Measurements from ENCODE around the gene CA4.
"Not testable (repeated sequence)": the region's sequence is repeated elsewhere in the genome, so short reads cannot be mapped to it uniquely, and the experiment has no call there.

Gene CA4

DNA sequence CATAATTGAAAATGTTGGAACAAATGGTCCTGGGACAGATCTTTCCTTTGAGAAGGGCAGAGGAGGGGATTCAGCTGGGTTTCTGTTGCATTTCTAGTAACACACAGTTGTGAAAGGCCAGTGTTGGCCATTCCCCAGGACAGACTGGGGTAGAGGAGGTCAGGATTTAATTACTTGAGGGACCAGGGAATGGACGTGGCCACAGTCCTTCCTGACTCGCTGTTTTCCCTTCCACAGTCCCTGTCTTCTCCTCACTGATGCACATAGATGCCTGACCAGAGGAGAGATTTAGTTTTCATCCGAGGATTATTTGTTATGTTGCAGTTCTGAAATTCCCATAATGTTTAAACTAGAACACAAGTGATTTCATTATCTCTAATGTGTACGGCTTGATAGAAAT, 45.8 kb upstream of the CA4 start:
- WGBS, 2 donors (ENCODE audit: extremely low coverage in 2 of 2, insufficient read length in 2 of 2, insufficient replicate concordance in 1 of 2), result no CpG with 5 or more reads among the region's 4 CpGs

DNA sequence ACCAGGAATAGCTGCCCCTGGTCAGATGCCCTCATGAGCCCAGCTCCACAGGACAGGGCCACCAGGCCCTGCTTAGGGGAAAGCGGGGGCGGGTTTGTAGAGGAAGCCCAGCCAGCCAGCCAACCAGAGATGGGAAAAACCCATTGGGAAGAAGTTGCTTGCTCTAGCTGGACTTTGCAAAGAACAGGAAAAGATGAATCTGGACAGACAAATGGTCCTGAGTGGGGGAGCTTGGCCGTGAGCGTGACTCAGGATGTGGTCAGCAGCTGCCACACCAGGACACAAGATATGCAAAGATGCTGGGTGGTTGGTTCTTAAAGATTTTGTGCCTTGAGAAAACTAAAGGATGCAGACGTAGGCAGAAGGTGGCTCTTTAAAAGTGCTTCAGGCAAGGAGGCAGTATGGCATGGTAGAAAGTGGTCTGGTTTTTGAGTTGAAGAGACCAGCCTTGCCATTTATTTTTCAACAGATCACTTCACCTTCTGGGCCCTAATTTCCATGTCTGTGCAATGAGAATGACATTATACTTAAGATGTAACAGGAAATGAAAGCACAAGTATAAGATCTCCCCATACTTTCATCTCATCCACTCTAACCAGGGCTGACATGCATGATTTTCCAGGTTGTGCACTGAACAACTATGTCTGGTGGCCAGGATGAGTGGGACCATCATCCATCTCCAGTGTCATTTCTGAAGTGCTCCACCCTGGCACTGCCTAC, 43.3 kb upstream of the CA4 start:
- no peak for DNase-seq (ENCODE audit: low spot score)
- no peak overlapping the region for H2BK12ac ChIP-seq (ENCODE audit: low read length)
- H2BK5ac ChIP-seq (ENCODE audit: low read length), result no peak overlapping the region

More for the DNA sequence above, 45.8 kb upstream of the CA4 start:
- no peak overlapping the region for H3K4me3 ChIP-seq (ENCODE audit: low read length in 2 of 2)
- no peak overlapping the region for H4K8ac ChIP-seq (ENCODE audit: low read depth, low read length)
- H2AFZ ChIP-seq (ENCODE audit: low read length), result no peak overlapping the region
- DNase-seq (ENCODE audit: low spot score), result no peak
- H2BK12ac ChIP-seq (ENCODE audit: low read length), result no peak overlapping the region
- no peak overlapping the region for H3K23ac ChIP-seq (ENCODE audit: low read depth, low read length, poor library complexity)
- H3K4me1 ChIP-seq (ENCODE audit: control insufficient read depth in 2 of 2, insufficient read depth in 1 of 2, low read depth in 1 of 2, low read length in 2 of 2), result no peaks in the 10 kb centered on the region
- H3K36me3 ChIP-seq (replicated peaks in 1 of 2; ENCODE audit: control insufficient read depth in 2 of 2, insufficient read depth in 2 of 2, low read length in 2 of 2), result no peaks in the 10 kb centered on the region
- H3K14ac ChIP-seq (ENCODE audit: low read length), result no peak overlapping the region
- H3K79me1 ChIP-seq (ENCODE audit: low read depth, low read length), result no peaks in the 10 kb centered on the region
- H3K4ac ChIP-seq (ENCODE audit: low read length), result no peak overlapping the region
- no peak overlapping the region for H2BK5ac ChIP-seq (ENCODE audit: low read length)
- H4K91ac ChIP-seq (ENCODE audit: low read depth, low read length, poor library complexity), result no peak overlapping the region
- no peaks in the 10 kb centered on the region for H3K9me3 ChIP-seq (replicated peaks in 1 of 2; ENCODE audit: control insufficient read depth in 2 of 2, insufficient read depth in 1 of 2, low read depth in 1 of 2, low read length in 2 of 2)
- no peak overlapping the region for H2BK15ac ChIP-seq (ENCODE audit: low read length)
- H3K4me2 ChIP-seq (ENCODE audit: insufficient read depth, low read length, poor library complexity, severe bottlenecking), result no peak overlapping the region
- no peaks in the 10 kb centered on the region for H3K27me3 ChIP-seq (ENCODE audit: control insufficient read depth in 3 of 3, insufficient read depth in 3 of 3, low read depth in 1 of 3, low read length in 3 of 3)
- H3K18ac ChIP-seq (ENCODE audit: low read length), result no peak overlapping the region
- H2BK120ac ChIP-seq (ENCODE audit: low read depth, low read length), result no peak overlapping the region
- H2AK5ac ChIP-seq (ENCODE audit: low read depth, low read length), result no peak overlapping the region
- H3K27ac ChIP-seq (replicated peaks; ENCODE audit: low read length), result no peak overlapping the region
- no peak overlapping the region for H3K9ac ChIP-seq (ENCODE audit: low read depth, low read length, poor library complexity)

GRCh38 chr17:60107526-60108257, 42.1 kb upstream of the CA4 start:
- no peak overlapping the region for H2AK5ac ChIP-seq (ENCODE audit: low read depth, low read length)
- H3K18ac ChIP-seq (ENCODE audit: low read length), result no peak overlapping the region
- no peak overlapping the region for H4K91ac ChIP-seq (ENCODE audit: low read depth, low read length, poor library complexity)
- no peaks in the 10 kb centered on the region for H3K36me3 ChIP-seq (replicated peaks in 1 of 2; ENCODE audit: control insufficient read depth in 2 of 2, insufficient read depth in 2 of 2, low read length in 2 of 2)
- no peak overlapping the region for H3K9ac ChIP-seq (ENCODE audit: low read depth, low read length, poor library complexity)
- no peak overlapping the region for H3K4ac ChIP-seq (ENCODE audit: low read length)
- H3K14ac ChIP-seq (ENCODE audit: low read length), result no peak overlapping the region
- H3K79me1 ChIP-seq (ENCODE audit: low read depth, low read length), result no peaks in the 10 kb centered on the region
- H2BK5ac ChIP-seq (ENCODE audit: low read length), result no peak overlapping the region
- WGBS, 2 donors (ENCODE audit: extremely low coverage in 2 of 2, insufficient read length in 2 of 2, insufficient replicate concordance in 1 of 2), result no CpG with 5 or more reads among the region's 10 CpGs
- no peaks in the 10 kb centered on the region for H3K9me3 ChIP-seq (replicated peaks in 1 of 2; ENCODE audit: control insufficient read depth in 2 of 2, insufficient read depth in 1 of 2, low read depth in 1 of 2, low read length in 2 of 2)
- H3K27ac ChIP-seq (replicated peaks; ENCODE audit: low read length), result no peak overlapping the region
- H2BK12ac ChIP-seq (ENCODE audit: low read length), result no peak overlapping the region
- no peak overlapping the region for H2AFZ ChIP-seq (ENCODE audit: low read length)
- DNase-seq (ENCODE audit: low spot score), result no peak
- H3K23ac ChIP-seq (ENCODE audit: low read depth, low read length, poor library complexity), result no peak overlapping the region
- H3K4me3 ChIP-seq (ENCODE audit: low read length in 2 of 2), result no peak overlapping the region
- H3K27me3 ChIP-seq (ENCODE audit: control insufficient read depth in 3 of 3, insufficient read depth in 3 of 3, low read depth in 1 of 3, low read length in 3 of 3), result peaks cover 0 to 3% (median 0%) of the 10 kb centered on the region in 3 experiments
- H2BK15ac ChIP-seq (ENCODE audit: low read length), result no peak overlapping the region
- H3K4me1 ChIP-seq (ENCODE audit: control insufficient read depth in 2 of 2, insufficient read depth in 1 of 2, low read depth in 1 of 2, low read length in 2 of 2), result no peaks in the 10 kb centered on the region
- no peak overlapping the region for H2BK120ac ChIP-seq (ENCODE audit: low read depth, low read length)
- H3K4me2 ChIP-seq (ENCODE audit: insufficient read depth, low read length, poor library complexity, severe bottlenecking), result no peak overlapping the region
- H4K8ac ChIP-seq (ENCODE audit: low read depth, low read length), result no peak overlapping the region

More for the DNA sequence above, 43.3 kb upstream of the CA4 start:
- Histone ChIP-seq H2BK120ac (ENCODE audit: low read depth, low read length) (no peak overlapping the region), H2AK5ac (ENCODE audit: low read depth, low read length) (no peak overlapping the region), H4K91ac (ENCODE audit: low read depth, low read length, poor library complexity) (no peak overlapping the region), H3K27me3 (ENCODE audit: control insufficient read depth in 3 of 3, insufficient read depth in 3 of 3, low read depth in 1 of 3, low read length in 3 of 3) (peaks cover 0 to 3% (median 0%) of the 10 kb centered on the region in 3 experiments), H3K23ac (ENCODE audit: low read depth, low read length, poor library complexity) (no peak overlapping the region), H3K4me1 (ENCODE audit: control insufficient read depth in 2 of 2, insufficient read depth in 1 of 2, low read depth in 1 of 2, low read length in 2 of 2) (no peaks in the 10 kb centered on the region), H4K8ac (ENCODE audit: low read depth, low read length) (no peak overlapping the region), H2BK15ac (ENCODE audit: low read length) (no peak overlapping the region), H3K9me3 (replicated peaks in 1 of 2; ENCODE audit: control insufficient read depth in 2 of 2, insufficient read depth in 1 of 2, low read depth in 1 of 2, low read length in 2 of 2) (no peaks in the 10 kb centered on the region), H3K14ac (ENCODE audit: low read length) (no peak overlapping the region), H3K9ac (ENCODE audit: low read depth, low read length, poor library complexity) (no peak overlapping the region), H3K4ac (ENCODE audit: low read length) (no peak overlapping the region), H3K18ac (ENCODE audit: low read length) (no peak overlapping the region), H3K4me2 (ENCODE audit: insufficient read depth, low read length, poor library complexity, severe bottlenecking) (no peak overlapping the region), H3K27ac (replicated peaks; ENCODE audit: low read length) (no peak overlapping the region), H2AFZ (ENCODE audit: low read length) (no peak overlapping the region), H3K36me3 (replicated peaks in 1 of 2; ENCODE audit: control insufficient read depth in 2 of 2, insufficient read depth in 2 of 2, low read length in 2 of 2) (no peaks in the 10 kb centered on the region), H3K79me1 (ENCODE audit: low read depth, low read length) (no peaks in the 10 kb centered on the region), H3K4me3 (ENCODE audit: low read length in 2 of 2) (no peak overlapping the region)
- WGBS, 2 donors (ENCODE audit: extremely low coverage in 2 of 2, insufficient read length in 2 of 2, insufficient replicate concordance in 1 of 2), result no CpG with 5 or more reads among the region's 5 CpGs

DNA sequence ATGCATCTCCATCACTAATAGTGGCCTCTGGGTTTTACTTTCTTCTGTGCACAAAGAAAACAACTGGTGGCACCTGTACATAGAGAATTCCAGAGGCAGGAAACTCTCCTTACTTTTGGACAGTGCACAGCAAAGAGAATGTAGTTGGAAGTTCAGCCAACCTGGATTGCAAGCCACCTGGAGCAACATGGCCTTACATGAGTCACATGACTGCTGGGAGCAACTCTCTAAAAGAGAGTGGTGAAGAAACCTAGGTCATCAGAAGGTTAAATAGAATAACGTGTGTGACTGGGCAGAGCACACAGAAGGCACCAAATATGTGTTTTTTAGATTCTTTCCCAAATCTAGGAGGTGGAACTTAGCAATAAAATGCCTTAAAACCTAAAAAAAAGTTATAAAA, 41.5 kb upstream of the CA4 start:
- H3K9me3 ChIP-seq (replicated peaks in 1 of 2; ENCODE audit: control insufficient read depth in 2 of 2, insufficient read depth in 1 of 2, low read depth in 1 of 2, low read length in 2 of 2); H3K23ac ChIP-seq (ENCODE audit: low read depth, low read length, poor library complexity); H2BK12ac ChIP-seq (ENCODE audit: low read length); H4K91ac ChIP-seq (ENCODE audit: low read depth, low read length, poor library complexity); H3K4me3 ChIP-seq (ENCODE audit: low read length in 2 of 2); H3K18ac ChIP-seq (ENCODE audit: low read length); H3K36me3 ChIP-seq (replicated peaks in 1 of 2; ENCODE audit: control insufficient read depth in 2 of 2, insufficient read depth in 2 of 2, low read length in 2 of 2); H3K79me1 ChIP-seq (ENCODE audit: low read depth, low read length); H3K9ac ChIP-seq (ENCODE audit: low read depth, low read length, poor library complexity); H2AFZ ChIP-seq (ENCODE audit: low read length); H2BK5ac ChIP-seq (ENCODE audit: low read length); H3K4me1 ChIP-seq (ENCODE audit: control insufficient read depth in 2 of 2, insufficient read depth in 1 of 2, low read depth in 1 of 2, low read length in 2 of 2); H3K14ac ChIP-seq (ENCODE audit: low read length); H2BK120ac ChIP-seq (ENCODE audit: low read depth, low read length); H3K4me2 ChIP-seq (ENCODE audit: insufficient read depth, low read length, poor library complexity, severe bottlenecking); H4K8ac ChIP-seq (ENCODE audit: low read depth, low read length); H3K4ac ChIP-seq (ENCODE audit: low read length); H3K27ac ChIP-seq (replicated peaks; ENCODE audit: low read length); H3K27me3 ChIP-seq (ENCODE audit: control insufficient read depth in 3 of 3, insufficient read depth in 3 of 3, low read depth in 1 of 3, low read length in 3 of 3); H2BK15ac ChIP-seq (ENCODE audit: low read length); H2AK5ac ChIP-seq (ENCODE audit: low read depth, low read length); DNase-seq (ENCODE audit: low spot score): not testable (repeated sequence)
- no CpG with 5 or more reads among the region's 1 CpG for WGBS, 2 donors (ENCODE audit: extremely low coverage in 2 of 2, insufficient read length in 2 of 2, insufficient replicate concordance in 1 of 2)
